Neural progenitor cell (in vitro differentiated cells): ENCODE data around the gene CERK. TPM values are rescaled to one million over a fixed set of nuclear protein-coding genes. Genes with fewer than 3 reads are reported as not detected.
"Not testable (repeated sequence)": the region's sequence is repeated elsewhere in the genome, so short reads cannot be mapped to it uniquely, and the experiment has no call there.

ENCODE experiments used
- DNase-seq: peaks from one replicate; pipeline ENCODE4 v3.0.0-alpha.2; 2016; ENCODE audit warnings: low spot score
- H2AFZ ChIP-seq: fragments of 200-600 bp; sonication (generic); replicated peaks from 2 replicates; pipeline ENCODE4 v1.6.1; 2016; ENCODE audit warnings: antibody characterized with exemption
- H3F3A ChIP-seq: fragments of 200-600 bp; sonication (generic); 2 replicates; pipeline ENCODE4 v1.6.1; 2016; ENCODE audit warnings: antibody characterized with exemption, low read depth
- H3K27ac ChIP-seq: fragments of 200-600 bp; sonication (generic); 2 replicates; pipeline ENCODE4 v1.5.1; 2016; ENCODE audit warnings: mild to moderate bottlenecking
- H3K27me3 ChIP-seq: fragments of 200-600 bp; sonication (generic); 2 replicates; pipeline ENCODE4 v1.6.1; 2016; ENCODE audit warnings: mild to moderate bottlenecking, moderate library complexity
- H3K36me3 ChIP-seq: fragments of 200-600 bp; sonication (generic); 2 replicates; pipeline ENCODE4 v1.5.1; 2016
- H3K4me1 ChIP-seq: fragments of 200-600 bp; sonication (generic); 2 replicates; pipeline ENCODE4 v1.6.1; 2016; ENCODE audit warnings: mixed run types
- H3K4me2 ChIP-seq: fragments of 200-600 bp; sonication (generic); 2 replicates; pipeline ENCODE4 v1.6.1; 2016
- H3K4me3 ChIP-seq: fragments of 200-600 bp; sonication (generic); 2 replicates; pipeline ENCODE4 v1.5.1; 2016
- H3K79me2 ChIP-seq: fragments of 200-600 bp; sonication (generic); 2 replicates; pipeline ENCODE4 v1.6.1; 2016; ENCODE audit warnings: low read depth
- H3K9ac ChIP-seq: fragments of 200-600 bp; sonication (generic); 2 replicates; pipeline ENCODE4 v1.6.1; 2016
- H3K9me3 ChIP-seq: fragments of 200-600 bp; sonication (generic); 2 replicates; pipeline ENCODE4 v1.5.1; 2016; ENCODE audit warnings: low read depth
- H4K20me1 ChIP-seq: fragments of 200-600 bp; sonication (generic); 2 replicates; pipeline ENCODE4 v1.6.1; 2016; ENCODE audit warnings: low read depth
- H3K27ac Mint-ChIP-seq: 3 replicates; pipeline ENCODE4 v1.8.0; 2021; ENCODE audit warnings: mixed read lengths
- H3K27me3 Mint-ChIP-seq: 2 replicates; pipeline ENCODE4 v1.8.0; 2022; ENCODE audit warnings: low read depth, mild to moderate bottlenecking, inconsistent platforms, moderate library complexity, mixed read lengths; ENCODE audit not compliant: insufficient read depth
- H3K36me3 Mint-ChIP-seq: 3 replicates; pipeline ENCODE4 v1.8.0; 2021; ENCODE audit warnings: mixed read lengths
- H3K4me1 Mint-ChIP-seq: 3 replicates; pipeline ENCODE4 v1.8.0; 2021; ENCODE audit warnings: mixed read lengths
- H3K4me3 Mint-ChIP-seq: 3 replicates; pipeline ENCODE4 v1.8.0; 2021; ENCODE audit warnings: mild to moderate bottlenecking, moderate library complexity, mixed read lengths
- H3K9me3 Mint-ChIP-seq: 3 replicates; pipeline ENCODE4 v1.8.0; 2020; ENCODE audit warnings: mixed read lengths
- EZH2 ChIP-seq: fragments of 200-600 bp; sonication (generic); IDR thresholded peaks from 2 replicates; pipeline ENCODE4 v1.6.1; 2017; ENCODE audit warnings: antibody characterized with exemption, mild to moderate bottlenecking, moderate library complexity
- EZH2phosphoT487 ChIP-seq: fragments of 200-600 bp; sonication (generic); IDR thresholded peaks from 2 replicates; pipeline ENCODE4 v1.6.1; 2017; ENCODE audit warnings: antibody characterized with exemption
- total RNA-seq: library from RNA; depleted of rRNA; stranded (reverse); fragments of >200 nt; gene quantifications from 2 replicates; pipeline ENCODE4 v1.2.3, GENCODE V29; 2015; ENCODE audit warnings: low replicate concordance
- TF ChIP-seq, protein P1 (sequence below): fragments of 200-600 bp; sonication (generic); IDR thresholded peaks from 2 replicates; pipeline ENCODE4 v1.5.1; 2017; ENCODE audit warnings: antibody characterized with exemption, mild to moderate bottlenecking

CERK gene
- total RNA-seq, 1 donor from 2014 or later, result 53.6 TPM

DNA sequence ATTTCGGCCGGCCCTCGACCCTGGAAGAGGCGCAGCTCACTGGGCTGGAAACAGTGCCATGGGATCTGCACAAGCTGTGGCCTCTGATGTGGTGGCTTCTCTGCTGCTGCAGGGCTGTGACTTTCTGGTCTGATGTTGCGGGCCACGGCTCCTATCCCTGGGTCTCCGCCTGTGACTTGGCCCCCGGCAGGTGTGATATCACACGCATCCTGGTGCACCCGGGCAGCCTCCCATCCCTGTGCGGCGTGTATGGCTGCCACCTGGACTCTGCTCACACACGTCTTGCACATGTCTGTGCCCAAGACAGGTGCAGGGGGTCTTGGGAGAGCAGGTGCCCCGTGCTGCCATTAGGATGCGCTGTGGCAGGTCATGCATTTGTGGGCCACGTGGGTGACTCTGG, 86.7 kb downstream of the CERK start:
- no peak overlapping the region for H3K27ac Mint-ChIP-seq
- no peak for DNase-seq
- no peak overlapping the region for H3K4me3 ChIP-seq
- H3K27ac ChIP-seq, result no peak overlapping the region
- H3K9ac ChIP-seq, result no peak overlapping the region
- no peaks in the 10 kb centered on the region for H3K79me2 ChIP-seq
- H3K4me1 ChIP-seq, result peaks cover 5% of the 10 kb centered on the region
- TF ChIP-seq EZH2phosphoT487 (no peak), EZH2 (no peak)
- TF ChIP-seq, protein P1, sequence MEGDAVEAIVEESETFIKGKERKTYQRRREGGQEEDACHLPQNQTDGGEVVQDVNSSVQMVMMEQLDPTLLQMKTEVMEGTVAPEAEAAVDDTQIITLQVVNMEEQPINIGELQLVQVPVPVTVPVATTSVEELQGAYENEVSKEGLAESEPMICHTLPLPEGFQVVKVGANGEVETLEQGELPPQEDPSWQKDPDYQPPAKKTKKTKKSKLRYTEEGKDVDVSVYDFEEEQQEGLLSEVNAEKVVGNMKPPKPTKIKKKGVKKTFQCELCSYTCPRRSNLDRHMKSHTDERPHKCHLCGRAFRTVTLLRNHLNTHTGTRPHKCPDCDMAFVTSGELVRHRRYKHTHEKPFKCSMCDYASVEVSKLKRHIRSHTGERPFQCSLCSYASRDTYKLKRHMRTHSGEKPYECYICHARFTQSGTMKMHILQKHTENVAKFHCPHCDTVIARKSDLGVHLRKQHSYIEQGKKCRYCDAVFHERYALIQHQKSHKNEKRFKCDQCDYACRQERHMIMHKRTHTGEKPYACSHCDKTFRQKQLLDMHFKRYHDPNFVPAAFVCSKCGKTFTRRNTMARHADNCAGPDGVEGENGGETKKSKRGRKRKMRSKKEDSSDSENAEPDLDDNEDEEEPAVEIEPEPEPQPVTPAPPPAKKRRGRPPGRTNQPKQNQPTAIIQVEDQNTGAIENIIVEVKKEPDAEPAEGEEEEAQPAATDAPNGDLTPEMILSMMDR, result no peak
- H4K20me1 ChIP-seq, result no peaks in the 10 kb centered on the region
- H3F3A ChIP-seq, result no peaks in the 10 kb centered on the region
- peaks cover 23% of the 10 kb centered on the region for H3K4me1 Mint-ChIP-seq
- H3K27me3 ChIP-seq, result no peaks in the 10 kb centered on the region
- no peaks in the 10 kb centered on the region for H3K36me3 ChIP-seq
- no peaks in the 10 kb centered on the region for H3K9me3 Mint-ChIP-seq
- H3K36me3 Mint-ChIP-seq, result peaks cover 5% of the 10 kb centered on the region
- H3K9me3 ChIP-seq, result no peaks in the 10 kb centered on the region
- H3K27me3 Mint-ChIP-seq, result peaks cover 4% of the 10 kb centered on the region
- no peak overlapping the region for H3K4me3 Mint-ChIP-seq
- no peak overlapping the region for H3K4me2 ChIP-seq
- no peak overlapping the region for H2AFZ ChIP-seq

DNA sequence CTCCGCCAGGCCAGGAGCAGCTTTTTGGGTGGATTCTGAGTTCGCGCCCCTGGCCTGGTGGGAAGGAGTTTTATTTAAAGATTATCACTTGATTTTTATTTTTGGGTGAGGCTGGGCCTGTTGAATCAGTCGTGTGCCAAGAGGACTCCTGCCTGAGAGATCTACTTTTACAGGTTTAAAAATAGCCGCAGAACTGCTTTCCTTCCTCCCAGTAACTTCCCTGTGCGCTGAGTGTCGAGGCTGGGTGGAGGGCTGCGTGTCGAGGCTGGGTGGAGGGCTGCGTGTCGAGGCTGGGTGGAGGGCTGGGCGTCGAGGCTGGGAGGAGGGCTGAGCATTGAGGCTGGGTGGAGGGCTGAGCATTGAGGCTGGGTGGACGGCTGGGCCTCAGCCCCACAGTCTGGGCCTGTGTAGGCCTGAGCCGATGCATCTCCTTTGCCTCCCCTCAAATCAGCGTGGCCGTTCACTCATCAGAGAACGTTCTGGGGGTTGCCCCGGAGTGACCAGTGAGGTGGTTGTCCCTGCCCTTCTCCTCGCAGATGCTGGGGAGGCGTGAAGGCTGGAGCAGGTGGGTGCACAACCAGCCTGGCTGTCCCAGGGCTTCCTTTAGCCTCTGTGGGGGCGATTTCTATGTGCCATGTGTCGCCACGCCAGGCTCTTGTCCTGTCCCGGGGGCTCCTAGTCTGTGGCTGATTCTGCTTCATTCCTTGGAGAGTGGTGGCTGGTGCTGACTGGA, 87.8 kb downstream of the CERK start:
- Mint-ChIP-seq H3K4me3 (no peak overlapping the region), H3K27ac (no peak overlapping the region), H3K27me3 (peaks cover 4% of the 10 kb centered on the region), H3K4me1 (peaks cover 23% of the 10 kb centered on the region), H3K9me3 (no peaks in the 10 kb centered on the region), H3K36me3 (peaks cover 5% of the 10 kb centered on the region)
- no peak overlapping the region for H3K27ac ChIP-seq
- H3K9ac ChIP-seq, result no peak overlapping the region
- H3K4me3 ChIP-seq, result no peak overlapping the region
- H3F3A ChIP-seq, result no peaks in the 10 kb centered on the region
- no peaks in the 10 kb centered on the region for H3K36me3 ChIP-seq
- TF ChIP-seq EZH2phosphoT487, result no peak
- no peak for TF ChIP-seq EZH2
- TF ChIP-seq, protein P1, result no peak
- H3K4me1 ChIP-seq, result peaks cover 5% of the 10 kb centered on the region
- no peaks in the 10 kb centered on the region for H3K9me3 ChIP-seq
- no peak for DNase-seq
- no peak overlapping the region for H2AFZ ChIP-seq
- no peaks in the 10 kb centered on the region for H3K27me3 ChIP-seq
- no peaks in the 10 kb centered on the region for H4K20me1 ChIP-seq
- H3K4me2 ChIP-seq, result no peak overlapping the region
- H3K79me2 ChIP-seq, result no peaks in the 10 kb centered on the region

DNA sequence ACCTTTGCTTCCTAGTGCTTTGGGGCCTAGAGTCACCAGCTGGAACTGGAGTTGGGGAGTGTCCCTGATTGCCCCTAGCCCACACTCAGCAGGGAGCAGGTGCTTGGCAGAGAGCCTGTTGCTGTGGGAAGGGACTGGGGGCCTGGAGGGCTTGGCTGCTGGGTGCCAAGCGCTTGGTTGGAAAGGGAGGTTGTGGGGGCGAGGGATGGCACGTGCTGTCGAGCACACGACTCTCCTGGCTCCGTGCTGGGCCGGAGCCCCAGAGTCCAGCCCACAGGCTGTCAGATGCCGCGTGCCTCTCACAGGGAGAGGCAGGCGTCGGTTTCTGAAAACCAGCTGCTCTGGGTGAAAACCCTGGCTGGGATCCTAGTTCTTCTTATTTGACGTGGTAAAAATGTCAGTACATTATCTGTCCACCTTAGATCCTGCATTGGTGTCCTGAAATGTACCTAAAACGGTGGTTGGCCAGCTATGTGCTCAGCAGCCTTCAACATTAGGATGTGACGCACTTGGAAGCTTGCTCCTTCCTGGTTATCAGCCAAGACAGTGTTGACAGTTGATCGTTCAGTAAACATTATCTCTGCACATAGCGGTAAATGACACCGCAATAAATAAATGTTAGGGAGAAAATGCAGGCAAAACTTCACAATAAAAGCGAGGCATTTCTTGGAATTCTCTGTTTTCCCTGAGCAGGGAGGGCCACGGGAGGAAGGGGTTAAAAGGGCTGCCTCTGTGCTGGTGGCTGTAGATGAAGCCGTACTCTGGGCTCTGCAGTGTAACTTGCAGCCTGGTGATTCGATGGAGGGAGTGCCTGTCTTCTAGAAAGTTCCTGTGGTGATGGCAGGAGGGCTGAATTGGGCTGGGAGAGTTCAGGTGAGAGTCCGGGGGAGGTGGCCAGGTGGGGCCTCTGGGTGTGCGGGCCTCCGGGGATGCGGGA, 88.6 kb downstream of the CERK start:
- no peak overlapping the region for H2AFZ ChIP-seq

DNA sequence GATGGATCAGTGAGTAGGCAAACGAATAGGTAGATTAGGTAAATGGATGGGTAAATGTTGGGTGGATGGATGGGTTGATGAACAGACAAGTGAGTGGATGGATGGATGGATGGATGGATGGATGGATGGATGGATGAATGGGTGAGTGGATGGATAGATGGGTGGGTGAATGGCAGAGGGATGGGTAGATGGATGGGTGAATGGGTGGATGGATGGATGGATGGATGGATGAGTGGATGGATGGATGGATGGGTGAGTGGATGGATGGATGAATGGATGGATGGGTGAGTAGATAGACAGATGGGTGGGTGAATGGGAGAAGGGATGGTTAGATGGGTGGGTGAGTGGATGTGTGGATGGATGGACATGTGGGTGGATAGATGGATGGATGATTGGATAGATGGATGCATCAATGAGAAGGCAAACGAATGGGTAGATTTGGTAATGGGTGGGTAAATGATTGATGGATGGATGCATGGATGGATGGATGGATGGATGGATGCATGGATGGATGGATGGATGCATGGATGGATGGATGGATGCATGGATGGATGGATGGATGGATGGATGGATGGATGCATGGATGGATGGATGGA, 89.7 kb downstream of the CERK start:
- H3K27ac Mint-ChIP-seq, H3K4me3 ChIP-seq, H3K9ac ChIP-seq, H3K27me3 Mint-ChIP-seq, H3F3A ChIP-seq, H3K4me1 ChIP-seq, DNase-seq, H4K20me1 ChIP-seq, H3K4me2 ChIP-seq, H3K9me3 Mint-ChIP-seq, H3K36me3 Mint-ChIP-seq, H3K27ac ChIP-seq, H3K4me3 Mint-ChIP-seq, H3K9me3 ChIP-seq, H2AFZ ChIP-seq, H3K36me3 ChIP-seq, H3K79me2 ChIP-seq, H3K27me3 ChIP-seq: not testable (repeated sequence)
- peaks cover 23% of the 10 kb centered on the region for H3K4me1 Mint-ChIP-seq

More for the DNA sequence above, 88.6 kb downstream of the CERK start:
- no peak for DNase-seq
- Mint-ChIP-seq H3K27me3 (peaks cover 2% of the 10 kb centered on the region), H3K27ac (no peak overlapping the region), H3K4me3 (no peak overlapping the region), H3K4me1 (peaks cover 23% of the 10 kb centered on the region), H3K9me3 (no peaks in the 10 kb centered on the region), H3K36me3 (peaks cover 5% of the 10 kb centered on the region)
- Histone ChIP-seq H4K20me1 (no peaks in the 10 kb centered on the region), H3K9me3 (no peaks in the 10 kb centered on the region), H3F3A (no peaks in the 10 kb centered on the region), H3K4me3 (no peak overlapping the region), H3K36me3 (no peaks in the 10 kb centered on the region), H3K4me2 (no peak overlapping the region), H3K79me2 (no peaks in the 10 kb centered on the region), H3K27me3 (no peaks in the 10 kb centered on the region), H3K9ac (no peak overlapping the region), H3K4me1 (peaks cover 5% of the 10 kb centered on the region), H3K27ac (no peak overlapping the region)
- no peak for TF ChIP-seq EZH2phosphoT487
- TF ChIP-seq, protein P1, result no peak
- no peak for TF ChIP-seq EZH2
